ENCODE data around the gene ABLIM3.

- TF ChIP-seq MNT (conservative IDR thresholded peaks at IDR 0.05) (no peak), ZNF324 (CRISPR knock-in tag; IDR thresholded peaks at IDR 0.05) (no peak), ETV6 (IDR thresholded peaks at IDR 0.05; ENCODE audit: borderline replicate concordance in 1 of 2, low read depth in 2 of 2, low read length in 1 of 2) (no peak), ETV6 (CRISPR knock-in tag; IDR thresholded peaks at IDR 0.05; ENCODE audit: borderline replicate concordance) (no peak), FOXK1 (CRISPR knock-in tag; IDR thresholded peaks at IDR 0.05; ENCODE audit: borderline replicate concordance) (no peak), ZSCAN32 (CRISPR knock-in tag; IDR thresholded peaks at IDR 0.05) (no peak)
- TF ChIP-seq, protein P1, sequence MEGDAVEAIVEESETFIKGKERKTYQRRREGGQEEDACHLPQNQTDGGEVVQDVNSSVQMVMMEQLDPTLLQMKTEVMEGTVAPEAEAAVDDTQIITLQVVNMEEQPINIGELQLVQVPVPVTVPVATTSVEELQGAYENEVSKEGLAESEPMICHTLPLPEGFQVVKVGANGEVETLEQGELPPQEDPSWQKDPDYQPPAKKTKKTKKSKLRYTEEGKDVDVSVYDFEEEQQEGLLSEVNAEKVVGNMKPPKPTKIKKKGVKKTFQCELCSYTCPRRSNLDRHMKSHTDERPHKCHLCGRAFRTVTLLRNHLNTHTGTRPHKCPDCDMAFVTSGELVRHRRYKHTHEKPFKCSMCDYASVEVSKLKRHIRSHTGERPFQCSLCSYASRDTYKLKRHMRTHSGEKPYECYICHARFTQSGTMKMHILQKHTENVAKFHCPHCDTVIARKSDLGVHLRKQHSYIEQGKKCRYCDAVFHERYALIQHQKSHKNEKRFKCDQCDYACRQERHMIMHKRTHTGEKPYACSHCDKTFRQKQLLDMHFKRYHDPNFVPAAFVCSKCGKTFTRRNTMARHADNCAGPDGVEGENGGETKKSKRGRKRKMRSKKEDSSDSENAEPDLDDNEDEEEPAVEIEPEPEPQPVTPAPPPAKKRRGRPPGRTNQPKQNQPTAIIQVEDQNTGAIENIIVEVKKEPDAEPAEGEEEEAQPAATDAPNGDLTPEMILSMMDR (IDR thresholded peaks at IDR 0.05 in 2 of 3, conservative IDR thresholded peaks at IDR 0.05 in 1 of 3; ENCODE audit: insufficient read depth in 2 of 3, low read depth in 1 of 3, low read length in 3 of 3) = no peak
Measured at GRCh38 chr5:149113669-149114068, 27.6 kb upstream of the ABLIM3 start.

Data from K562 (cell line).